ENCODE data around the gene SLC35G6.

Gene SLC35G6

GRCh38 chr17:7502987-7503386 lies 21.7 kb downstream of the SLC35G6 start:
- H3K4me3 ChIP-seq (ENCODE audit: control insufficient read depth, low read depth, low read length): no peak overlapping the region
- peak; percentile 22 for TF ChIP-seq CTCF (IDR thresholded peaks at IDR 0.05; ENCODE audit: control insufficient read depth, insufficient read depth, low read depth, low read length, missing control alignments)
- DNase-seq (ENCODE audit: low read depth): no peak

- no peak overlapping the region for H3K4me3 ChIP-seq (ENCODE audit: control insufficient read depth, low read depth, low read length)
- no peak for DNase-seq (ENCODE audit: low read depth)
- no peak for TF ChIP-seq CTCF (IDR thresholded peaks at IDR 0.05; ENCODE audit: control insufficient read depth, insufficient read depth, low read depth, low read length, missing control alignments)
Observed at GRCh38 chr17:7503521-7503920, 22.3 kb downstream of the SLC35G6 start.

- no peak overlapping the region for H3K4me3 ChIP-seq (ENCODE audit: control insufficient read depth, low read depth, low read length)
- TF ChIP-seq CTCF (IDR thresholded peaks at IDR 0.05; ENCODE audit: control insufficient read depth, insufficient read depth, low read depth, low read length, missing control alignments): no peak
- no peak for DNase-seq (ENCODE audit: low read depth)
Observed at GRCh38 chr17:7508145-7508544, 26.9 kb downstream of the SLC35G6 start.

- DNase-seq (ENCODE audit: low read depth): no peak
- no peak overlapping the region for H3K4me3 ChIP-seq (ENCODE audit: control insufficient read depth, low read depth, low read length)
- TF ChIP-seq CTCF (IDR thresholded peaks at IDR 0.05; ENCODE audit: control insufficient read depth, insufficient read depth, low read depth, low read length, missing control alignments): no peak
Observed at GRCh38 chr17:7508846-7509245, 27.6 kb downstream of the SLC35G6 start.

GRCh38 chr17:7509937-7510336 lies 28.7 kb downstream of the SLC35G6 start:
- TF ChIP-seq CTCF (IDR thresholded peaks at IDR 0.05; ENCODE audit: control insufficient read depth, insufficient read depth, low read depth, low read length, missing control alignments): no peak
- no peak for DNase-seq (ENCODE audit: low read depth)
- H3K4me3 ChIP-seq (ENCODE audit: control insufficient read depth, low read depth, low read length): no peak overlapping the region

GRCh38 chr17:7511108-7511507 lies 29.9 kb downstream of the SLC35G6 start:
- TF ChIP-seq CTCF (IDR thresholded peaks at IDR 0.05; ENCODE audit: control insufficient read depth, insufficient read depth, low read depth, low read length, missing control alignments): no peak
- no peak for DNase-seq (ENCODE audit: low read depth)
- H3K4me3 ChIP-seq (ENCODE audit: control insufficient read depth, low read depth, low read length): no peak overlapping the region

- no peak for DNase-seq (ENCODE audit: low read depth)
- no peak for TF ChIP-seq CTCF (IDR thresholded peaks at IDR 0.05; ENCODE audit: control insufficient read depth, insufficient read depth, low read depth, low read length, missing control alignments)
- no peak overlapping the region for H3K4me3 ChIP-seq (ENCODE audit: control insufficient read depth, low read depth, low read length)
Observed at GRCh38 chr17:7512105-7512504, 30.9 kb downstream of the SLC35G6 start.
